GM19372 (cell line): ENCODE measurements around the gene FAM24B.
"Not testable (repeated sequence)": the region's sequence is repeated elsewhere in the genome, so short reads cannot be mapped to it uniquely, and the experiment has no call there.

ENCODE experiments used
- ATAC-seq: cut with Tn5 transposase; IDR thresholded peaks from one replicate; pipeline ENCODE4 v1.9.1; 2021; ENCODE audit warnings: mild to moderate bottlenecking, low read depth, moderate library complexity; ENCODE audit not compliant: unreplicated experiment

FAM24B gene

GRCh38 chr10:122879339-122880273, at the start of gene FAM24B:
Gene FAM24B, minus strand, starts transcription at chr10:122879581. Its CDS starts 29,066 bp downstream, at chr10:122850515.
- peak; percentile 80 for ATAC-seq

- ATAC-seq = no peak
These were observed 36.3 kb upstream of the FAM24B start for GRCh38 chr10:122915700-122916099.

- no peak for ATAC-seq
These were observed 32.6 kb upstream of the FAM24B start for GRCh38 chr10:122911889-122912484.

- ATAC-seq = no peak
These were observed 30.9 kb upstream of the FAM24B start, which contains the start of gene FAM24A for GRCh38 chr10:122910310-122910709. Gene FAM24A, plus strand, starts transcription at chr10:122910610. Its CDS starts 1,025 bp downstream, at chr10:122911635.

- not testable (repeated sequence) for ATAC-seq
These were observed 24.5 kb upstream of the FAM24B start for GRCh38 chr10:122903861-122904260.

GRCh38 chr10:122894261-122894944, 15.0 kb upstream of the FAM24B start:
- ATAC-seq = no peak

GRCh38 chr10:122884166-122884565, 4.8 kb upstream of the FAM24B start:
- ATAC-seq = no peak

- no peak for ATAC-seq
These were observed 3.4 kb upstream of the FAM24B start for GRCh38 chr10:122882766-122883165.

GRCh38 chr10:122878799-122879338, 512 bp downstream of the FAM24B start:
- ATAC-seq = peak; percentile 10

- ATAC-seq = no peak
These were observed 2.1 kb downstream of the FAM24B start for GRCh38 chr10:122877264-122877663.

- no peak for ATAC-seq
These were observed 2.9 kb downstream of the FAM24B start for GRCh38 chr10:122876467-122876855.

GRCh38 chr10:122875843-122876466, 3.4 kb downstream of the FAM24B start:
- ATAC-seq = no peak

GRCh38 chr10:122871947-122872346, 7.4 kb downstream of the FAM24B start:
- not testable (repeated sequence) for ATAC-seq

- ATAC-seq = not testable (repeated sequence)
These were observed 10.6 kb downstream of the FAM24B start for GRCh38 chr10:122868768-122869167.

- ATAC-seq = not testable (repeated sequence)
These were observed 12.5 kb downstream of the FAM24B start for GRCh38 chr10:122866757-122867482.

- ATAC-seq = no peak
These were observed 14.5 kb downstream of the FAM24B start for GRCh38 chr10:122864901-122865300.

- ATAC-seq = no peak
These were observed 15.2 kb downstream of the FAM24B start for GRCh38 chr10:122864194-122864592.

- no peak for ATAC-seq
These were observed 15.9 kb downstream of the FAM24B start for GRCh38 chr10:122863216-122864193.
